NCI-H146 treated with DMSO at 0.1 percent for 48 hours (cell line): Measurements from ENCODE around the gene RPTOR.

Experiments
- DNase-seq: peaks from one replicate; lab custom pipeline; 2025; ENCODE audit not compliant: unreplicated experiment; lab: John Stamatoyannopoulos, UW

RPTOR gene

GRCh38 chr17:80984749-80985148, 440.1 kb downstream of the RPTOR start:
- DNase-seq = no peak

GRCh38 chr17:80986046-80986445, 441.4 kb downstream of the RPTOR start:
- no peak for DNase-seq

- DNase-seq = no peak
Observed at GRCh38 chr17:80986816-80987475, 442.3 kb downstream of the RPTOR start.

- DNase-seq = no peak
Observed at GRCh38 chr17:80987941-80988461, 443.4 kb downstream of the RPTOR start.

- DNase-seq = no peak
Observed at GRCh38 chr17:80989586-80989913, 444.9 kb downstream of the RPTOR start.

GRCh38 chr17:80990921-80991644, 446.4 kb downstream of the RPTOR start:
- no peak for DNase-seq

- DNase-seq = no peak
Observed at GRCh38 chr17:80991645-80992076, 447.0 kb downstream of the RPTOR start, which contains the start of gene CHMP6. CHMP6 (plus strand) TSS chr17:80991841; CDS start chr17:80991919, 78 bp downstream.

- no peak for DNase-seq
Observed at GRCh38 chr17:80992077-80992947, 447.7 kb downstream of the RPTOR start.

- no peak for DNase-seq
Observed at GRCh38 chr17:80992948-80993624, 448.4 kb downstream of the RPTOR start.

- DNase-seq = no peak
Observed at GRCh38 chr17:80995131-80995530, 450.5 kb downstream of the RPTOR start.

- no peak for DNase-seq
Observed at GRCh38 chr17:80996422-80997305, 452.0 kb downstream of the RPTOR start.

GRCh38 chr17:80997424-80998117, 452.9 kb downstream of the RPTOR start:
- DNase-seq = no peak

- no peak for DNase-seq
Observed at GRCh38 chr17:80998118-80998747, 453.6 kb downstream of the RPTOR start.

GRCh38 chr17:80998748-80999535, 454.3 kb downstream of the RPTOR start:
- DNase-seq = no peak

GRCh38 chr17:80999536-81000333, 455.1 kb downstream of the RPTOR start:
- DNase-seq = no peak

- DNase-seq = no peak
Observed at GRCh38 chr17:81000334-81000630, 455.6 kb downstream of the RPTOR start.

GRCh38 chr17:81000631-81001357, 456.2 kb downstream of the RPTOR start:
- DNase-seq = no peak
